ENCODE measurements around the gene USP25. TPM values are rescaled to one million over a fixed set of nuclear protein-coding genes. Genes with fewer than 3 reads are reported as not detected.

The USP25 gene
- total RNA-seq, 1 donor, result 15.3 TPM

DNA sequence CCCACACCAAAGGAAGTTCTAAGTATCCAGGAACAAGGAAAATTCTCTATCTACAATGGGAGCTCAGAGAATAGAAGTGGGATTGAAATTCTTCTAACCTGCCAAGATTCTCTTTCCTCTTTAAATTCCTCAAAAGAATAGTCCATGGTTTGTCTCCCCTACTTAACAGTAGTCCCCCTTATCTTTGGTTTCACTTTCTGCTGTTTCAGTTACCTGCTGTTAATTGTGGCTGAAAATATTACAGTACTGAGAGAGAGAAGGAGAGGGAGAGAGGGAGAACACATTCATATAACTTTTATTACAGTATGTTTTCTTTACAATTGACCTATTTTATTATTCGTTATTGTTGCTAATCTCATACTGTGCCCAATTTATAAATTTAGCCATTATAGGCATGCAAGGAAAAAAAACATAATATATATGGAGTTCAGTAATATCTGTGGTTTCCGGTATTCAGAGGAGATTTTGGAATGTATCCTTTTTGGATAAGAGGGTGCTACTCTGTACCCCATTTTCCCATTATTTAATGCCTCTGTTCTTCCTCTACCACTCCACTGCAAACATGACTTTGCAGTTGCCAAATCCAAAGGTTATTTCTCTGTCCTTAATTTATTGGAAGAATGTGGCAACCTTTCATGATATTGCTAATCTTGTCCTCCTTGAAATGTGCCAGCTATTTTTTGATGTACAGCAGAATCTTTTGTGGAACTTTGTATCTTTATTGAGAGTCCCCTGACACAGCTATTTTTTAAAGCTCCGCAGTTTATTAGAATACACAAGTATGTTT, 68.0 kb downstream of the USP25 start:
- DNase-seq (ENCODE audit: low read depth in 2 of 3, low spot score in 2 of 3), result no peak

DNA sequence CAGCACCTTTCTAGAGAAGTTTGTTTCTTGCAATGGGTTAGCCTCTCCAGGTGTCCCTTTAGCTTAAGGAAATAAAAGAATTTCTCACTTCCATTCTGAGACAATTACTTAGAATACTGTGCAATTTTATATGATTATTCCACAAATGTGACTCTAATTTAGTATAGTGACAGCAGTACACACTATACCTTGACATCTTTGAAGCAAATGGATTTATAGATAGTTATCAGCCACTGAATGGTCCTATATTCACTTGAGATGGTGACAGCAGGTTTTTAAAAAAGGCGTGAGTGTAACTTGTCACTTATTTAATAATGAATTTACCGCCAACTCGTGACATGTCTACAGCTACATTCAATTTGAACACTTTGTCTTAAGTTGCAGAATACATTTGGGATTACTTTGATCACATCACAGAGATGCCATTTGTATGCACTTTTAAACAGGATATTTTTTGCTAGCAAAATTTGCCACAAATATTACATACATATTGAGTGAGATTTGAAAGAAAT, 71.6 kb downstream of the USP25 start:
- DNase-seq (ENCODE audit: low read depth in 2 of 3, low spot score in 2 of 3), result no peak

GRCh38 chr21:15804247-15805005, 74.6 kb downstream of the USP25 start:
- no peak for DNase-seq (ENCODE audit: low read depth in 2 of 3, low spot score in 2 of 3)

GRCh38 chr21:15809065-15809464, 79.3 kb downstream of the USP25 start:
- no peak for DNase-seq (ENCODE audit: low read depth in 2 of 3, low spot score in 2 of 3)

- no peak for DNase-seq (ENCODE audit: low read depth in 2 of 3, low spot score in 2 of 3)
Observed at GRCh38 chr21:15809818-15810217, 80.0 kb downstream of the USP25 start.

DNA sequence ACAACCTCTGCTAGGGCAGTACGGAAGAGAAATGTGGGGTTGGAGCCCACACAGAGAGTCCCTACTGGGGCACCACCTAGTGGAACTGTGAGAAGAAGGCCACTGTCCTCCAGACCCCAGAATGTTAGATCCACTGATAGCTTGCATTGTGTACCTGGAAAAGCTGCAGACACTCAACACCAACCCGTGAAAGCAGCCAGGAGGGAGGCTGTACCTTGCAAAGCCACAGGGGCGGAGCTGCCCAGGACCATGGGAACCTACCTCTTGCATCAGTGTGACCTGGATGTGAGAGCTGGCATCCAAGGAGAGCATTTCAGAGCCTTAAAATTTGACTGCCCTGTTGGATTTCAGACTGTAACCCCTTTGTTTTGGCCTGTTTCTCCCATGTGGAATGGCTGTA, 85.5 kb downstream of the USP25 start:
- no peak for DNase-seq (ENCODE audit: low read depth in 2 of 3, low spot score in 2 of 3)

DNA sequence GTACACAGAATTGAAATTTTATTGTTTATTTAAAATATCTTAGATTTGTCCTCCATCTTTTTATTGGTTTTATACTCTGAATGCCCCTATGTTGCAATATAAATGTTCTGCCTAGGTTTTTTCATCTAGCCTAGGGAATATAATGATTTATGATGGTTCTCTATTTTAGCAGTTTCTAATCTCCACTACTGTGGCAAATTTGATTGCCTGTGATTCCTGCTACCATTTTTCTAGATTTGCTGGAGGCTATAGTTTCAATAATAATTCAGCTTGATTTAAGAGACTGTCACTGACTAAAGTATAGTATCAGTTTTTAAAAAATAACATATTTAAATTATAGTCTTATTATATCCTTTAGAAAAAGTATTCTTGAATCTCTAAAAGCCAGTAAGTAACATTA, 90.5 kb downstream of the USP25 start:
- DNase-seq (ENCODE audit: low read depth in 2 of 3, low spot score in 2 of 3), result no peak

DNA sequence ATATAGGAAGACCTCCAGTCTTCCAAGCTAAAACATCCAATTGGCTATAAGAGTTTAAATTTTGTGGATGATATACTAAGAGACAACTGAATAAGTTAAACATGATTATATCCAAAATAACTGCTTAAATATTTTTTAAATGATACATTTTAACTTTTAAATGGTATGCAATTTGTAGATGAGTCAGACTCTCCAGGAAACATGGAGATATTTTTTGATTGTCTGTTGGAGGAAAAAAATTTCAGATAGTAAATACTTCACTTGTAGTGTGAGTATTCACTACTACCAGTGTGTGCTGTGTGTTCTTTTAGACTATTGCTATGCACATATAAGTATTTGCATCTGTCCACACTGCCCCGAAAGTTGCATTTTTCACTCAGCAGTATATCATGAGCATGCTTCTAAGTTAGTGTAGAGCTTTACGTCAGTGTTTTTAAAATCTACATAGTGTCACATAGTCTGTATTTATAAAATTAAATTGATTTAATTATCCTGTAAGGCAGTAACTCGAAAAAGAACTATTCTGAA, 91.1 kb downstream of the USP25 start:
- DNase-seq (ENCODE audit: low read depth in 2 of 3, low spot score in 2 of 3), result no peak

DNA sequence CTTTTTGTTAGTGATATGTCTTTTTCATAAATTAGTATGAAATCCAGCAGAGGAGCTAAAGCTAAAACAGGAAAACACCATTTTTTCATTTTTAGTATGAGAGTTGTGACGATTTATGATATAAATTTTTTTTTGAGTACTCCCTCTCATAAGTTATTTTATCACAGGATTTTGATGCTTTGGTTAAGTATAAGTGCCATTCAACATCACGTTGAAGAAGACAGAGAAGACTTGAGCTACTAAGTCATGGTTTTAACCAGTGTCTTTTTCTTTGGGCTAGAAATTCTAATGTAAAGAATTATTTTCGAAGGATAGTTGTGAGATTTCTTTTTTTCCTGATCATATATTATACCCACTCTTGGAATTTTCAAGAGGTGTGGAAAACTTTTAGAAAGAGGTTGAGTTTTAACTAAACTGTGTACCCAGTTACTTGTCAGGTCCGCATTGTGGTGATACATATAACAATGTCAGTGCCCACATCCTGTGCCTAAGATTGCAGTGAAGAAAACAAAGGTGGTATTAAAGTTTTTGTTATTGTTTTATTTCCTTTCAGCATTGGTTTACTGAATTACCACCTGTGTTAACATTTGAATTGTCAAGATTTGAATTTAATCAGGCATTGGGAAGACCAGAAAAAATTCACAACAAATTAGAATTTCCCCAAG, 93.8 kb downstream of the USP25 start:
- no peak for DNase-seq (ENCODE audit: low read depth in 2 of 3, low spot score in 2 of 3)

GRCh38 chr21:15825700-15826099, 95.9 kb downstream of the USP25 start:
- no peak for DNase-seq (ENCODE audit: low read depth in 2 of 3, low spot score in 2 of 3)

DNA sequence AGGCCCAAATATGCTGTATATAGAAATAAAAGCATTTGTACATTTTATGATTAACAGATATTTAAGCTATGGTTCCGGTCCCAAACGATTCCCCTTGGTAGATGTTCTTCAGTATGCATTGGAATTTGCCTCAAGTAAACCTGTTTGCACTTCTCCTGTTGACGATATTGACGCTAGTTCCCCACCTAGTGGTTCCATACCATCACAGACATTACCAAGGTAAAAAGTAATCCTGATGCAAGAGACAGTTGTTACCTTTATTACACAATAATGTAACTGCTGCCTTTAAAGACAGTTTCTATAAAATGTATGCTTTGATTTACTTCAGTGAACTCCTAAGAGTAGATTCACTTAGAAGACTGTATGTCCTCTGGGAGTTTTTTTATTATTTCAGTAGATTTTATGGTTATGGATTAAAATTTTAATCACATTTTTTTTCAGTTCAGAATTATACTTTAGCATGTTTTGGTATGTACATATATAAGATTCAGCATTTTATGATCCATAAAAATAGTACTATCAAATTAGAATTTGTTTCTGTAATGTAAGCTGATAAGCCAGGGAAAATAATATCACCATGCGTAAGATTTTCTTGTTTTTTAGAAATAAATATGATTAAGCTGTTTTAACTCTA, 96.5 kb downstream of the USP25 start:
- DNase-seq (ENCODE audit: low read depth in 2 of 3, low spot score in 2 of 3), result peak; percentile 4 to 63 (median 51)

DNA sequence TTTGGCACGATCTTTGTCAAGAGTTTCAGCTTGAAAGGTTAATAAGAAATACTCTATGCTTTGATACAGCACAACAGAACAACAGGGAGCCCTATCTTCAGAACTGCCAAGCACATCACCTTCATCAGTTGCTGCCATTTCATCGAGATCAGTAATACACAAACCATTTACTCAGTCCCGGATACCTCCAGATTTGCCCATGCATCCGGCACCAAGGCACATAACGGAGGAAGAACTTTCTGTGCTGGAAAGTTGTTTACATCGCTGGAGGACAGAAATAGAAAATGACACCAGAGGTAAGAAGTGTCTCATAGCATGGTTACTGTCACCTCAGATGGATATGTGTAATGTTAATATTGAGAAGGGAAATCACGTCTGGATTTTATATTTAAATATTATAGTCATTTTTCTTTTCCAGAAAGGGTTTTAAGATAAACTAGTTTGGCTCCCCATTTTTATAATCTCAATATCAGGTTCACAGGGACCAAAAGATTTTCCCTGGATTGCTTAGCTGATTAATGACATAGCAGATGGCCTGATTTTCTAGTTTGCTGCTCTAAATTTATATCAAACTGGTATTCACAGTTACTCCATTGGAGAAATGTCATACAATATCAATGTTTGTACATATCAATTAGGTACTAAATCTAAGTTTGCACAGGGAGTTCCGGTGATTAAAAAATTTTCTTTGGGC, 97.3 kb downstream of the USP25 start:
- DNase-seq (ENCODE audit: low read depth in 2 of 3, low spot score in 2 of 3), result no peak

- no peak for DNase-seq (ENCODE audit: low read depth in 2 of 3, low spot score in 2 of 3)
Observed at GRCh38 chr21:15831497-15831896, 101.7 kb downstream of the USP25 start.

DNA sequence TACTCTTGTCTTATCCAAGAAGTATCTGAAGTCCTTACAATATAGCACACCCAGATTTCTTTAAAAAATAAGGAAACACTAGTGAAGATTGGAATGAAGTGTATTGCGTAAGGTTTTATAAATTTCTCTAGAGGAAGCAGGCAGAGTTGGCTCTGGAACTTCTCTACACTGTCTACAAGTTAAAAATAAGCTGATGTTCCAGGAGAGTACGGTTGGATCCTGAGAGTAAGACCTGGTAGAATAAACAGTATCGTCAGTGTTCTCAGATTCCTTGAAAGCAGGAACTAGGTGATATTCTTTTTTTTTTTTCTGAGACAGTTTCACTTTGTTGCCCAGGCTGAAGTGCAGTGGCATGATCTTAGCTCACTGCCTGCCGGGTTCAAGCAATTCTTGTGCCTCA, 107.9 kb downstream of the USP25 start:
- no peak for DNase-seq (ENCODE audit: low read depth in 2 of 3, low spot score in 2 of 3)

- no peak for DNase-seq (ENCODE audit: low read depth in 2 of 3, low spot score in 2 of 3)
Observed at GRCh38 chr21:15839026-15839425, 109.2 kb downstream of the USP25 start.

- DNase-seq (ENCODE audit: low read depth in 2 of 3, low spot score in 2 of 3), result no peak
Observed at GRCh38 chr21:15839601-15840000, 109.8 kb downstream of the USP25 start.

DNA sequence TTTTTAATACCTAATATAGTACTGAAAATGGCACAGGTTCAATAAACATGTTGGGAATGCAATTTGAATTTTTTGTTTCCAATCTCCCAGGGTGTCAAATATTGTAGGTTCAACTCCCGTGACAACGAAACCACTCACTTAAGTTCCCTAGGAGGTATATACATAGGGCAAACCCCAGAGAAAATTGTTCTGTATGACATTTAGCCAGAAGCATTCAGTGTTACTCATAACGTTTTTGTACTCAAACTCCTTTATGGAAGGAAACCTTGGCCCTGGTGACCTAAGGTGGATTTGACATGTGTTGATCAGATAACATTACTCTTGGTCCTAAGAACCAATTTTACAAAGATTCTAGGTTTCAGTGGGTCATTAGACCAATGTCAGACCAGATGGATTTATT, 110.6 kb downstream of the USP25 start:
- no peak for DNase-seq (ENCODE audit: low read depth in 2 of 3, low spot score in 2 of 3)

DNA sequence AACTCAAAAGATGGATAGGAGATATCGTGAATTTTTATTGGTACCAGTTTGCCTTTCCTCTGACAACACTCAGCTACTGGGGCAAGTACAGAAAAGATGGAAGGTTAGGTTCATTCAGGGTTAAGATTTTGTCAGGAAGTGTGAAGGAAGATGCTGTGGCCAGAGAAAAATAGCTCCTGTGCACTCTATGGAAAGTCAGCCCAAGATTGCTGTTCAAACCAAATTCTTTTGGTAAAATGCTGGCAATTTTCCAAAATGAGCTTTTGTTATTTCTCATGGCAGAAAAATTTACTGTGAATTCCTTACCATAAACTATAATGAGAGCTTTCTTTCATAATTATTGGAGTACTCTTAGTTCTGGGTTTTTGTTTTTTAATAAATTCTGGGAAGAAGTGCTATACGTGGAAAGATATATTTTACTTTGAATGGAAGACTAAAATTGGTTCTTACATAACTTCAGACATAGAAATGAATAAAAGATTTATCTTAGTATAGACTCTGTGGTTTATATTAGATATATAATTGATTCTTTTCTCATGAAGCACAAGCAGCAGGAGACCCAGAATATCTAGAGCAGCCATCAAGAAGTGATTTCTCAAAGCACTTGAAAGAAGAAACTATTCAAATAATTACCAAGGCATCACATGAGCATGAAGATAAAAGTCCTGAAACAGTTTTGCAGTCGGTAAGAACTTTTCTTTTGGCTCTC, 112.2 kb downstream of the USP25 start:
- DNase-seq (ENCODE audit: low read depth in 2 of 3, low spot score in 2 of 3), result no peak

DNA sequence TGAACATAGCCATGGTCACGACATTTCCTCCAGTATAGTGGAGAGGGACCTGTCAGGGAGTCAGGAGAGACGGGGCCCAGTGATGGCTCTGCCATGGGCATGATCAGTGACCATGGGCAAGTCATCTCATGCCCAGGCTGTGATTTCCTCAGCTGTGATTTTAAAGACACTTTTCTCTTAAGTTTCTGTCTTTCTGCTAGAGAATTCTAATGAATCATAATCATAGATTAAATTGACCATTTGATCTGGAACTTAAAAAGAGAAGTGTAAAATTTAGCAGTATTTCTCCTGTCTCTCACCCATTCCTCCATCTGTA, 112.7 kb downstream of the USP25 start:
- DNase-seq (ENCODE audit: low read depth in 2 of 3, low spot score in 2 of 3), result no peak

DNA sequence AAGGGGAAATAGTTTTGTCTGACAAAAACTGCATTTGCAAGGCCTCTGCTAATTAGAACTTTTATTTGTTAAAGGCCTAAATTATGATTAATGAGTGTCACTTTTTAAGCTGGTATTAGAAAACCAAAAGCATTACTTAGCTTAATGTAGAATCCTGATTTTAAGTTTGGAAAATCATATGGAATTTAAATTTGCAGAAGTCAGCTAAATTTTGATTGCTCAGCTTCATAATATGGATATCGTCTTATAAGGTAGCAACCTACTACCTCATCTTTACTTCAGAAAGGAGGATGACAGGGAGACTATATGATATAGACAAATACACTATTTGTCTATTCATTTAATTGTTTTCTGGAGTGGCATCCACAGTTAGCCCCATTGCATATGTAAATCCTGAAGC, 114.0 kb downstream of the USP25 start:
- DNase-seq (ENCODE audit: low read depth in 2 of 3, low spot score in 2 of 3), result no peak
